ENCODE measurements around the gene UBE2D4. TPM values are rescaled to one million over a fixed set of nuclear protein-coding genes. Genes with fewer than 3 reads are reported as not detected.

UBE2D4 gene
- total RNA-seq, 1 donor from 2014 or later = 15.6 TPM

DNA sequence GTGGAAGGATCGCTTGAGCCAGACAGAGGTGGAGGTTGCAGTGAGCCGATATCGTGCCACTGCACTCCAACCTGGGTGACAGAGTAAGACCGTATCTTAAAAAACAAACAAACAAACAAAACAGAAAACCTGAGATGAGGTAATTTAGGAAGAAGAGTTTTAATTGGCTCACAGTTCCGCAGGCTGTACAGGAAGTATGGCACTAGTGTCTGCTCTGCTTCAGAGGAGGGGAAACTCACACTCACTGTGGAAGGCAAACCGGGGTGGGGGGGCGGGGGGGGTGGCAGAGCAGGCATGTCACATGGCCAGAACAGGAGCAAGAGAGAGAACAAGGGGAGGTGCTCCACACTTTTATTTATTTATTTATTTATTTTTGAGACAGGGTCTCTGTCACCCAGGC is 5.1 kb downstream of the UBE2D4 start:
- no peak overlapping the region for H3K4me3 Mint-ChIP-seq
- no peaks in the 10 kb centered on the region for H3K36me3 Mint-ChIP-seq (ENCODE audit: low read depth)
- peaks cover 5% of the 10 kb centered on the region for H3K4me1 Mint-ChIP-seq
- no peaks in the 10 kb centered on the region for H3K27me3 Mint-ChIP-seq (ENCODE audit: low read depth)
- TF ChIP-seq, protein P1, sequence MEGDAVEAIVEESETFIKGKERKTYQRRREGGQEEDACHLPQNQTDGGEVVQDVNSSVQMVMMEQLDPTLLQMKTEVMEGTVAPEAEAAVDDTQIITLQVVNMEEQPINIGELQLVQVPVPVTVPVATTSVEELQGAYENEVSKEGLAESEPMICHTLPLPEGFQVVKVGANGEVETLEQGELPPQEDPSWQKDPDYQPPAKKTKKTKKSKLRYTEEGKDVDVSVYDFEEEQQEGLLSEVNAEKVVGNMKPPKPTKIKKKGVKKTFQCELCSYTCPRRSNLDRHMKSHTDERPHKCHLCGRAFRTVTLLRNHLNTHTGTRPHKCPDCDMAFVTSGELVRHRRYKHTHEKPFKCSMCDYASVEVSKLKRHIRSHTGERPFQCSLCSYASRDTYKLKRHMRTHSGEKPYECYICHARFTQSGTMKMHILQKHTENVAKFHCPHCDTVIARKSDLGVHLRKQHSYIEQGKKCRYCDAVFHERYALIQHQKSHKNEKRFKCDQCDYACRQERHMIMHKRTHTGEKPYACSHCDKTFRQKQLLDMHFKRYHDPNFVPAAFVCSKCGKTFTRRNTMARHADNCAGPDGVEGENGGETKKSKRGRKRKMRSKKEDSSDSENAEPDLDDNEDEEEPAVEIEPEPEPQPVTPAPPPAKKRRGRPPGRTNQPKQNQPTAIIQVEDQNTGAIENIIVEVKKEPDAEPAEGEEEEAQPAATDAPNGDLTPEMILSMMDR (conservative IDR thresholded peaks at IDR 0.05) = no peak
- no peaks in the 10 kb centered on the region for H3K9me3 Mint-ChIP-seq
- no peak overlapping the region for H3K27ac Mint-ChIP-seq (ENCODE audit: unreplicated experiment)
- no peak for DNase-seq (ENCODE audit: low read depth, low spot score)

DNA sequence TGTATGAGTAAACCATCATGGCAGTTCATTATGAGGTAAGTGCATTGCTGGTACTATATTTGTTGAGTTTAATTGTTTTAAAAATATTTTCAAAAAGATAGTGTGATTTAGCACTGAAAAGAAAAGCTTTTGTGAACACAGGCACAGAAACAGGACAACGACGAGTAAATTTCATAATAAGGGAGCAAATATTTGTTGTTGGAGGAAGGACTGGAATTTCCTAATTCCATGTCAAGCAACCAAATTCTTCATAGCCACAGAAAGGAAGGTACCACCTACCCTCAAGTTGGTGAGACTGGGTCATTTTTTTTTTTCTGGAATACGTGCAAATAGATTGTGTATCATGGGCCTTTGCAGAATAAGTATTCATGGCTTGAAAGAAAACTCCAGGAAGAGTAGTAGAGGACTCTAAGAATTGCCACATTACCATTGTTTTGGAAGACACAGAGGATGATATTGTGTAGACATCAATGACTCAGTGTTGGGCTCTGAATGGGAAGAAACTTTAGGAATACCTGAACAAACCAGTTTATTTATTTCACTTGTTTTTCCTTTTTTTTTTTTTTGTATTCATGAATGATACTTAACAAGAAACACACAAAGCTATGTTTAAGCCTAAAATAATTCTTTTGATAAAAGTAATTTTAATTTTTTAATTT is 7.8 kb downstream of the UBE2D4 start:
- TF ChIP-seq, protein P1 (conservative IDR thresholded peaks at IDR 0.05) = no peak
- H3K27ac Mint-ChIP-seq (ENCODE audit: unreplicated experiment) = no peak overlapping the region
- no peaks in the 10 kb centered on the region for H3K36me3 Mint-ChIP-seq (ENCODE audit: low read depth)
- no peaks in the 10 kb centered on the region for H3K4me1 Mint-ChIP-seq
- H3K4me3 Mint-ChIP-seq = no peak overlapping the region
- no peaks in the 10 kb centered on the region for H3K9me3 Mint-ChIP-seq
- no peak for DNase-seq (ENCODE audit: low read depth, low spot score)
- no peaks in the 10 kb centered on the region for H3K27me3 Mint-ChIP-seq (ENCODE audit: low read depth)

DNA sequence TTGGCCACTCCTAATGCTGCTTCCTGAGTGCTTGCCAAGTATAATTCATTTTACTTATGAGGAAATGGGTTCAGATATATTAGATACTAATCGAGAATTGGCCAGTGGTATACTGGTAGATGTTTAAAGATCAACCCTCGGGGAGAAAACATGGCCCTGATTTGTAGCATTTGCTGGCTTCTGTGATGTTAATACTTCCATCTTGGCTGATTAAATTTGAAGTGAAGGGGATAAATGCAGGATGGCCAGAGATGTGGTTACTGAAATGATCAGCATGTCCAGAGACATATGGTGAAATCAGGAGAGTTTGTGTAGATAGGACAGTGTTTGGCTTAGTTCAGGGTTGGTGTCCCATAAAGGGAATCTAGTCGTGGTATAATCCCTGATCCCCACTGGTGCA is 11.2 kb downstream of the UBE2D4 start:
- Mint-ChIP-seq H3K9me3 (no peaks in the 10 kb centered on the region), H3K27ac (ENCODE audit: unreplicated experiment) (no peak overlapping the region), H3K36me3 (ENCODE audit: low read depth) (no peaks in the 10 kb centered on the region), H3K27me3 (ENCODE audit: low read depth) (no peaks in the 10 kb centered on the region), H3K4me3 (no peak overlapping the region), H3K4me1 (no peaks in the 10 kb centered on the region)
- no peak for DNase-seq (ENCODE audit: low read depth, low spot score)
- TF ChIP-seq, protein P1 (conservative IDR thresholded peaks at IDR 0.05) = no peak

DNA sequence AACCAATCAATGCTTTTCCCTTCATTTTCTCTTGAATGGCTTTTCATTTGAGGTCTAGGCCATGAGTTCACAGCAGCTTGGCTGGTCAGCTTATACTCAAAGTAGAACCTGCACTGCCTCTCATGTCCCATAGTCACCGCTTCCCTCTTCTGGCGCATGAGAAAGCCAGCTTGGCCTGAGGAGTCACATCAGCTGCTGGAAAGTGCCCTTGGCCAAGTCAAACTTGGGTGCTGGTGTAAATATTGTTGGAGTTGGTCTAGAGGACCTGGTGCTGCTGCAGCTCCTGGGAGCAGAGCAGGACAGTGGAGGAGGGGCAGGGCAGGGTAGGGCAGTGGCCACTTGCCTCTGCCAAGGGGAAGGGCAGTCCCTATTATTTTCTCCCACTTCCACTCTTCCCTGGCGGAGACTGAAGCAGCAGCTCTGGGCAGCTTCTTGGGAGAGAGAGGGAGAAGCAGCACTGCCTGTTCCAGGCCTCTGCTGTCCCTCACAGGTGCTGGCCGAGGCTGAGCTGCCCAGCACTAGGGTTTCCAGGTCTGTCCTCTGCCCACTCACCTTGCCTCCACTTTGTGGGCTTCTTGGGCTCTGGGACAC is 12.8 kb downstream of the UBE2D4 start:
- DNase-seq (ENCODE audit: low read depth, low spot score) = no peak
- H3K27ac Mint-ChIP-seq (ENCODE audit: unreplicated experiment) = no peak overlapping the region
- H3K9me3 Mint-ChIP-seq = no peaks in the 10 kb centered on the region
- no peaks in the 10 kb centered on the region for H3K36me3 Mint-ChIP-seq (ENCODE audit: low read depth)
- TF ChIP-seq, protein P1 (conservative IDR thresholded peaks at IDR 0.05) = no peak
- no peak overlapping the region for H3K4me3 Mint-ChIP-seq
- H3K4me1 Mint-ChIP-seq = no peaks in the 10 kb centered on the region
- no peaks in the 10 kb centered on the region for H3K27me3 Mint-ChIP-seq (ENCODE audit: low read depth)

DNA sequence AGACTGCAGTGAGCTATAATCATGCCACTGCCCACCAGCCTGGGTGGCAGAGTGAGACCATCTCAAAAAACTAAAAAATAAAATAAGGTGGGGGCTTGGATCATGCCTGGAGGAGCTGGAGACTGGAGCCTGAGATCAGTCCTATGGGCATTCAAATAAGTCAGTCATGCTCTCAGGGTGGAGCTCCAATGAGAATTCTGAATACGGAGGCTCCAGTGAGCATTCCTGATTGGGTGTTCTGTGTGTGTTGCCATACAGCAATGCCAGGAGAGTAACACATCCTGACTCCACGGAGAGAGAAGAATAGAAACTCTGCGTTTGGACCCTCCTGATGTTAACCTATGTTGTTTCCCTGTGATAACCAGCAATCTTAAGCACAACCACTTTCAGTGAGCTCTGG is 16.0 kb downstream of the UBE2D4 start:
- Mint-ChIP-seq H3K36me3 (ENCODE audit: low read depth) (no peaks in the 10 kb centered on the region), H3K4me3 (no peak overlapping the region), H3K9me3 (no peaks in the 10 kb centered on the region), H3K27ac (ENCODE audit: unreplicated experiment) (no peak overlapping the region), H3K27me3 (ENCODE audit: low read depth) (no peaks in the 10 kb centered on the region), H3K4me1 (no peaks in the 10 kb centered on the region)
- TF ChIP-seq, protein P1 (conservative IDR thresholded peaks at IDR 0.05) = no peak
- no peak for DNase-seq (ENCODE audit: low read depth, low spot score)

All from neural crest cell (in vitro differentiated cells).